ENCODE measurements around the gene THSD4. TPM values are rescaled to one million over a fixed set of nuclear protein-coding genes. Genes with fewer than 3 reads are reported as not detected.

Gene THSD4
- total RNA-seq, 2 donors from 2014 or later, result 16.3 to 18.8 TPM

GRCh38 chr15:71344316-71344715, 229.0 kb downstream of the THSD4 start:
- intact Hi-C loops (cut with DNase I), result no loop called here
- DNase-seq (ENCODE audit: low spot score), result no peak

GRCh38 chr15:71345186-71345585, 229.9 kb downstream of the THSD4 start:
- DNase-seq (ENCODE audit: low spot score), result no peak
- intact Hi-C loops (cut with DNase I), result no loop called here

- intact Hi-C loops (cut with DNase I), result no loop called here
- DNase-seq (ENCODE audit: low spot score), result no peak
Observed at GRCh38 chr15:71346464-71346863, 231.2 kb downstream of the THSD4 start.

DNA sequence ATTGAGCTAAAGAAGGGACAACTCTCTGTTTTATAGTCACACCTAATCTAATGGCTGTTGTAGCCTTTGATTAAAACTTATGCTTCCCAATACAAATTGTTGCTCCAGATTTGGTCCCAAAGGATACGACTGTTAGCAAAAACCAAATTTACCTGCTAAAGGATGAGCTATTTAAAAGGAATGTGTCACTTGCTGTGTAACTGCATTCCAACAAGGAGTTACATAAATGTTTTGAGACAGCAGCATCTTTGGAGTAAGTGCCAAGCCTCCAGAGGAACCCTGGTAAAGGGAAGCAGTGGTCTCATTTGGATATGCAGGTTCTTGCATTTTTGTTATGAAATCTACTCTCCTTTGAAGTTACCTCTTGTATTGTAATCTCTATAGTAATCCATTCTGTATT, 233.3 kb downstream of the THSD4 start:
- no peak for DNase-seq (ENCODE audit: low spot score)
- intact Hi-C loops (cut with DNase I), result no loop called here

DNA sequence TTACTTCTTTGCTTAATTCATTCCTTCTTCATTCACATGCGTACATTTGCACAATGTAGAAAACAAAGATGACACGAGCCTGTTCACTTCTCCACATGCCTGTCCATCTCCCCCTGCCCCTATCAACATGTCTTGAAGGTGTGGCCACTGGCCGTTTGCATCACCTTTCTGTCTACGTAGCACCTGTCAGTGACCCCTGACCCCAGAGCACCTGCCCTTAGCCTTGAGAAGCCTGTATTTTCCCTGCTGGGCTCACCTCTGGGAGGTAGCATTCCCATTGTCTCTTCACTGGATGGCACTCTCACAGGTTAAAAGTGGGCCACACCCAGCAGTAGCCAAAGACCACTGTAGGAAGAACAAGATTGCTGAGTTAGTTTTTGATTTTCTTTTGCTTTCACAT, 234.1 kb downstream of the THSD4 start:
- intact Hi-C loops (cut with DNase I), result no loop called here
- no peak for DNase-seq (ENCODE audit: low spot score)

GRCh38 chr15:71349736-71350526, 234.7 kb downstream of the THSD4 start:
- DNase-seq (ENCODE audit: low spot score), result no peak
- intact Hi-C loops (cut with DNase I), result no loop called here

GRCh38 chr15:71350622-71351378, 235.5 kb downstream of the THSD4 start:
- intact Hi-C loops (cut with DNase I), result no loop called here
- no peak for DNase-seq (ENCODE audit: low spot score)

DNA sequence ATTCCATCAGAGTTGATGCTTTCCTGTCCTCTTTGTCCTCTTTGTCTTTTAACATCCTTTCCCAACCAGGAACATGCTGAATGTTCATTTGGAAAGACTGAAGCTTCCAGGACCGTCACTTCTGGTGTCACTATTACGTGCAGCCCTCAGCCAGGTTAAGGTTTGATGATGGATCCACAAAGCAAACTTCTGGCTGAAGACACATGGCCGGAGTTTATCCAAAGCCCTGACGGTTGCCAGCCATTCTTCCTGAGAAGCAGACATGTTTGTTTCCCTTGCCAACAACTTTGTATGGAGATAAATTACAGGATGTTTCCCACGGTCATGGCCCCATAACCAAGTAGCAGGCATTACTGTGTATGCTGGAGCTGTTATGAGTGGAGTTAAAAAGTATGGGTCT, 236.9 kb downstream of the THSD4 start:
- no peak for DNase-seq (ENCODE audit: low spot score)
- intact Hi-C loops (cut with DNase I), result no loop called here

GRCh38 chr15:71352765-71353164, 237.5 kb downstream of the THSD4 start:
- no peak for DNase-seq (ENCODE audit: low spot score)
- intact Hi-C loops (cut with DNase I), result loop anchor here in 1 of 2 donors (1.0 kb wide), 1 partner anchor 36 kb away; no protein-coding TSS in a partner anchor

DNA sequence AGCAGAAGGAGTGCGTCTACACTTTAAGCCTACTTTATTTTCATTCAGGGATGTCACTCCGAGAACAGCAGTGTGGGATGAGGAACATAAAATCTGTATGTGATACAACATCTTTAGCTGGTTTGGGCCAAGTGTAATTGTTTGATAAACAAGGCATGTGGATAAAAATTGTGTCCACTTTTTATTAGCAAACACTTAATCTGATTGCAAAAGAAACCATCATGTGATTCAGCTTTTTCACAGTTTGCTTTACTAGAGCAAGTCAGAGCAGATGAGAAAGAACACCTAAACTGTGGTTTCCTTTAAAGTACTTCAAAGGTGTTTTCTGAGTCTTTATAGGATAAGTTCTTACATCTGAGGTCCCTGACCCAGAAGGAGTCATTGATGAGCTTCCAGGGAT, 237.9 kb downstream of the THSD4 start:
- intact Hi-C loops (cut with DNase I), result loop anchor here in 1 of 2 donors (1.0 kb wide), 1 partner anchor 37 kb away; no protein-coding TSS in a partner anchor
- no peak for DNase-seq (ENCODE audit: low spot score)

DNA sequence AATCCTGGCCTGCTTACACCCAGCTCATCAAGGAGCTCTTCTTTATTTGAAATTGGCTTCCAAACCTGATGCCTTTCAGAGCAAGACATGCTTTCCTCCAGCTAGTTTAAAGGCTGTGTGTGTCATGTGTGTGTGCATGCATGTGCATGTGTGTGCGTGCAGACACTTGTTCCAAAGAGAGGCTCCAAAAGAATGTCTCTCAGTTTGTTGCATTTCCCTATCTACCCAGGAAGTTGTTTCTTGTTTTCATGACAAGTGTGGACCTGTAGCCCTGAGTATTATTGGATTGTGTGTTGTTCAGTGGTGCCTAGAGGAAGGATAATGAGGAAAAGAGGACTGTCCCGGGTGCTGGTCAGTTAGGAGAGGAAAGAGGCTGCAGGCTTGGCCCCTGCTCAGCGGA, 240.0 kb downstream of the THSD4 start:
- intact Hi-C loops (cut with DNase I), result no loop called here
- DNase-seq (ENCODE audit: low spot score), result no peak

- intact Hi-C loops (cut with DNase I), result no loop called here
- no peak for DNase-seq (ENCODE audit: low spot score)
Observed at GRCh38 chr15:71357321-71357732, 242.1 kb downstream of the THSD4 start.

- intact Hi-C loops (cut with DNase I), result no loop called here
- DNase-seq (ENCODE audit: low spot score), result no peak
Observed at GRCh38 chr15:71357967-71358366, 242.7 kb downstream of the THSD4 start.

DNA sequence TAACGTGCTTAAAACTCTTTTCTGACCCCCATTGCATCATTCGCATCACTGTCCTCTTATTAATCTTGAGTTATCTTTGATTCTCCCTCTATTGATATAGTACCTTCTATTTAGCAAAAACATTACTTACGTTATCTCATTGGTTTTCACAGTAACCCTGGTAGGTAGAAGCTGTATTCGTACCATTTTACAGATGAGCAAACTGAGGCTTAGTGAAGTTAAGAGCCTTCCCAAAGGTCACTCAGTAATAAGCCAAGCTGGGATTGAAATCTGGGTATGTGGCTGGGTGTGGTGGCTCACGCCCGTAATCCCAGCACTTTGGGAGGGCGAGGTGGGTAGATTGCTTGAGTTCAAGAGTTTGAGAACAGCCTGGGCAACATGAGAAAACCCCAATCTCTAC, 244.0 kb downstream of the THSD4 start:
- intact Hi-C loops (cut with DNase I), result no loop called here
- DNase-seq (ENCODE audit: low spot score), result no peak

GRCh38 chr15:71362556-71362955, 247.3 kb downstream of the THSD4 start:
- intact Hi-C loops (cut with DNase I), result no loop called here
- no peak for DNase-seq (ENCODE audit: low spot score)

GRCh38 chr15:71362987-71363968, 248.0 kb downstream of the THSD4 start:
- intact Hi-C loops (cut with DNase I), result no loop called here
- DNase-seq (ENCODE audit: low spot score), result no peak

- no peak for DNase-seq (ENCODE audit: low spot score)
- intact Hi-C loops (cut with DNase I), result no loop called here
Observed at GRCh38 chr15:71364117-71364584, 248.9 kb downstream of the THSD4 start.

- no peak for DNase-seq (ENCODE audit: low spot score)
- intact Hi-C loops (cut with DNase I), result no loop called here
Observed at GRCh38 chr15:71366522-71366921, 251.3 kb downstream of the THSD4 start.

DNA sequence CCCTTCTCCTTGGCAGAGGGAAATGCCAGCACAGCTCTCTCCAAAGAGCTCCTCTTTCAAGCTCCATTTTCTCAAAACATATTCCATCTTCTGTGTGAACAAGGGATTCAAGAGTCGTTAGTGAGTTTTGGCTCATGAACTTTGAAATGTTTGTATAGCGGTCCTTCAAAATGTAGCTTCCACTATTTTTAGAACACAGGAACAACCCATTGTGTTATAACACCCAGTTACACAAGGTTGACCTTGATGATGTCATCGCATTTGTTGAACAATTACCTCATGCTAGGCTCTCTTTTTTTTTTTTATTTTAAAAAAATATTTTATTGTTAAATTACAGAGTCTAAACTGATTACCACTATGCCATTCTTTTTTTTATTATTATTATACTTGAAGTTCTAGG, 251.7 kb downstream of the THSD4 start:
- no peak for DNase-seq (ENCODE audit: low spot score)
- intact Hi-C loops (cut with DNase I), result no loop called here

Measured in posterior vena cava (tissue), 2 donors.